GM12873 (cell line): ENCODE results near the gene NOTCH4.

Experiments used
- CTCF ChIP-seq: IDR thresholded peaks from 2 replicates; pipeline ENCODE4 v1.5.1; 2012; ENCODE audit warnings: low read depth, mild to moderate bottlenecking, moderate library complexity, low read length, control low read depth; ENCODE audit not compliant: insufficient read depth; ENCODE audit errors: missing control alignments

The NOTCH4 gene

GRCh38 chr6:32203426-32204267, 20.2 kb downstream of the NOTCH4 start:
- TF ChIP-seq CTCF, result no peak

GRCh38 chr6:32202186-32202585, 21.7 kb downstream of the NOTCH4 start:
- no peak for TF ChIP-seq CTCF

- no peak for TF ChIP-seq CTCF
Observed at GRCh38 chr6:32200711-32201475, 23.0 kb downstream of the NOTCH4 start.

GRCh38 chr6:32198866-32199265, 25.0 kb downstream of the NOTCH4 start:
- no peak for TF ChIP-seq CTCF

GRCh38 chr6:32198345-32198696, 25.5 kb downstream of the NOTCH4 start:
- TF ChIP-seq CTCF, result no peak

- TF ChIP-seq CTCF, result peak; percentile 28
Observed at GRCh38 chr6:32196682-32197616, 26.9 kb downstream of the NOTCH4 start.
